PC-9 (cell line): Measurements from ENCODE around the gene LSM14A. TPM values are rescaled to one million over a fixed set of nuclear protein-coding genes. Genes with fewer than 3 reads are reported as not detected.
A peak's percentile ranks its signal among the peaks of the same experiment; 100 is the strongest.

Experiments used
- BruUV-seq: library from RNA; stranded (reverse); fragments of 400-500 nt; replicated peaks from 2 replicates; lab custom pipeline; 2021; lab: Mats Ljungman, UMichigan
- CTCF ChIA-PET: fragments of 300-600 bp; sonication (Branson Sonifier 250); formaldehyde crosslinking; loops from one replicate; lab custom pipeline; 2022; ENCODE audit warnings: antibody characterized with exemption; lab: Charles Lee
- POLR2A ChIA-PET: fragments of 300-600 bp; sonication (Branson Sonifier 250); formaldehyde crosslinking; loops from one replicate; lab custom pipeline; 2022; ENCODE audit warnings: antibody characterized with exemption; ENCODE audit not compliant: unreplicated experiment; lab: Charles Lee
- DNase-seq, 2 experiments: peaks; one replicate each; pipeline versions ENCODE4 v3.0.0 to v3.0.0-alpha.2; 2015 to 2022; ENCODE audit warnings: mixed read lengths in 1 of 2
- H2AFZ ChIP-seq: fragments of 200-600 bp; sonication (generic); 2 replicates; pipeline ENCODE4 v1.8.1; 2017; ENCODE audit warnings: antibody characterized with exemption
- H3F3A ChIP-seq: fragments of 200-600 bp; sonication (generic); 2 replicates; pipeline ENCODE4 v1.8.1; 2017; ENCODE audit warnings: antibody characterized with exemption, mild to moderate bottlenecking, low read depth; ENCODE audit not compliant: insufficient read depth
- H3K27ac ChIP-seq: fragments of 200-600 bp; sonication (generic); 2 replicates; pipeline ENCODE4 v1.6.1; 2016; ENCODE audit warnings: mixed run types
- H3K27me3 ChIP-seq: fragments of 200-600 bp; sonication (generic); 2 replicates; pipeline ENCODE4 v1.6.1; 2016; ENCODE audit warnings: low read depth, mixed run types; ENCODE audit not compliant: insufficient read depth
- H3K36me3 ChIP-seq: fragments of 200-600 bp; sonication (generic); 2 replicates; pipeline ENCODE4 v1.6.1; 2016; ENCODE audit warnings: low read depth, mixed run types
- H3K4me1 ChIP-seq: fragments of 200-600 bp; sonication (generic); replicated peaks from 2 replicates; pipeline ENCODE4 v1.6.1; 2016; ENCODE audit warnings: mixed run types; ENCODE audit not compliant: insufficient read depth
- H3K4me2 ChIP-seq: fragments of 200-600 bp; sonication (generic); 2 replicates; pipeline ENCODE4 v1.6.1; 2017; ENCODE audit warnings: mixed run types
- H3K4me3 ChIP-seq: fragments of 200-600 bp; sonication (generic); 2 replicates; pipeline ENCODE4 v1.6.1; 2016; ENCODE audit warnings: mixed run types
- H3K79me2 ChIP-seq: fragments of 200-600 bp; sonication (generic); 2 replicates; pipeline ENCODE4 v1.6.1; 2017; ENCODE audit warnings: low read depth, mixed run types
- H3K9me2 ChIP-seq: fragments of 200-600 bp; sonication (generic); 2 replicates; pipeline ENCODE4 v1.8.1; 2017; ENCODE audit warnings: mild to moderate bottlenecking; ENCODE audit not compliant: insufficient read depth
- H3K9me3 ChIP-seq: fragments of 200-600 bp; sonication (generic); 2 replicates; pipeline ENCODE4 v1.8.1; 2016; ENCODE audit warnings: low read depth; ENCODE audit not compliant: insufficient read depth
- H4K20me1 ChIP-seq: fragments of 200-600 bp; sonication (generic); 2 replicates; pipeline ENCODE4 v1.8.1; 2017; ENCODE audit not compliant: insufficient read depth
- CTCF ChIP-seq: fragments of 200-600 bp; sonication (generic); conservative IDR thresholded peaks from 2 replicates; pipeline ENCODE4 v1.6.1; 2017; ENCODE audit warnings: mixed run types, antibody characterized with exemption, mild to moderate bottlenecking, moderate library complexity
- EZH2 ChIP-seq: fragments of 200-600 bp; sonication (generic); IDR thresholded peaks from 2 replicates; pipeline ENCODE4 v1.8.0; 2017; ENCODE audit warnings: antibody characterized with exemption, low read depth
- intact Hi-C: fragments of 100-400 bp; cut with micrococcal nuclease; formaldehyde crosslinking; loops from one replicate; pipeline ENCODE4 v1.10.0; 2022; ENCODE audit not compliant: unreplicated experiment
- total RNA-seq: library from RNA; stranded (reverse); gene quantifications from 2 replicates; pipeline ENCODE4 v1.2.3, GENCODE V29; 2021

The LSM14A gene
- total RNA-seq, 1 experiment from 2014 or later, result 169 TPM

DNA sequence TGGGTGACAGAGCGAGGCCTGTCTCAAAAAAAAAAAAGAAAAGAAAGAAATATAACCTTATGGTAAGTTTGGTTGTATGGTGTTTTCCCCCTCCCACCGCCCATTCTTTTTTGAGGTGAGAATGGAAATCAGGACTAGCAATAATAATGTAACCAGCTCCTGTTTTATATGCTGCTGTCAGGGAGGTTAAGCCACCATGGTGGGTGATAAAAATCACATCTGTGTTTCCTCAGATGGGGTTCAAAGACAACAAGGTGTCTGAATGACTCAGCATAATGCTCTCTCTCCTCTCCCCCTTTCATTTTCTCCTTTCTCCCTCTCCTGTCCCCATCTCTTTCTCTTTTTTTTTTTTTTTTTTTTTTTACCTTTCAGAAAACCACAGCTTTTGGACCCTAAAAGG is 53.7 kb downstream of the LSM14A start:
- TF ChIP-seq CTCF (no peak), EZH2 (no peak)

GRCh38 chr19:34228347-34228746 is 56.0 kb downstream of the LSM14A start:
- H3K4me3 ChIP-seq, result no peak overlapping the region
- H3K27ac ChIP-seq, result no peak overlapping the region
- intact Hi-C loops, result no loop called here
- H4K20me1 ChIP-seq, result peaks cover 55% of the 10 kb centered on the region
- H3K79me2 ChIP-seq, result no peaks in the 10 kb centered on the region; the same call in 1 of the 2 replicates
- no peaks in the 10 kb centered on the region for H3K9me2 ChIP-seq
- ChIA-PET CTCF (interaction anchor here (0.5 kb wide), 1 partner anchor 9 kb away, joined by 3 read pairs; no protein-coding TSS in a partner anchor), POLR2A (interaction anchor here (1.0 kb wide), 1 partner anchor 38 kb away, joined by 3 read pairs; no protein-coding TSS in a partner anchor)
- no peak for DNase-seq
- H3K4me1 ChIP-seq, result peaks cover 32% of the 10 kb centered on the region
- peaks cover 41% of the 10 kb centered on the region for H3F3A ChIP-seq
- no peaks in the 10 kb centered on the region for H3K27me3 ChIP-seq
- H3K4me2 ChIP-seq, result no peak overlapping the region
- no peaks in the 10 kb centered on the region for H3K9me3 ChIP-seq
- H2AFZ ChIP-seq, result no peak overlapping the region
- peaks cover 51% of the 10 kb centered on the region for H3K36me3 ChIP-seq
- no TSS peak for BruUV-seq
- TF ChIP-seq CTCF, result no peak
- no peak for TF ChIP-seq EZH2

More for the DNA sequence above, 53.7 kb downstream of the LSM14A start:
- peaks cover 69% of the 10 kb centered on the region for H4K20me1 ChIP-seq
- ChIA-PET POLR2A (interaction anchor here (0.5 kb wide), 1 partner anchor 18 kb away, joined by 4 read pairs; no protein-coding TSS in a partner anchor), CTCF (interaction anchor here (0.6 to 1.2 kb wide), 2 partner anchors 125 to 191 kb away, joined by 3 to 4 read pairs; no protein-coding TSS in a partner anchor)
- no peak overlapping the region for H3K4me2 ChIP-seq
- DNase-seq, result no peak
- H3F3A ChIP-seq, result peaks cover 18% of the 10 kb centered on the region
- no peaks in the 10 kb centered on the region for H3K9me3 ChIP-seq
- peak overlapping the region; percentile 6; the same call in 1 of the 2 replicates for H3K27ac ChIP-seq
- no peaks in the 10 kb centered on the region for H3K27me3 ChIP-seq
- intact Hi-C loops, result no loop called here
- H3K4me3 ChIP-seq, result no peak overlapping the region
- H3K36me3 ChIP-seq, result peaks cover 72% of the 10 kb centered on the region
- peaks cover 19% of the 10 kb centered on the region for H3K4me1 ChIP-seq
- no TSS peak for BruUV-seq
- H2AFZ ChIP-seq, result no peak overlapping the region
- H3K79me2 ChIP-seq, result peaks cover 4% of the 10 kb centered on the region; the same call in 1 of the 2 replicates
- H3K9me2 ChIP-seq, result no peaks in the 10 kb centered on the region

- TF ChIP-seq EZH2 (no peak), CTCF (no peak)
- CTCF ChIA-PET, result no interaction called here
- H4K20me1 ChIP-seq, result peaks cover 52% of the 10 kb centered on the region
- H3K4me3 ChIP-seq, result no peak overlapping the region
- H3K4me1 ChIP-seq, result peaks cover 36% of the 10 kb centered on the region
- no peak for DNase-seq
- no peak overlapping the region for H3K27ac ChIP-seq
- H3F3A ChIP-seq, result peaks cover 45% of the 10 kb centered on the region
- peaks cover 47% of the 10 kb centered on the region for H3K36me3 ChIP-seq
- no peak overlapping the region for H3K4me2 ChIP-seq
- H3K9me3 ChIP-seq, result no peaks in the 10 kb centered on the region
- H3K9me2 ChIP-seq, result no peaks in the 10 kb centered on the region
- no peak overlapping the region for H2AFZ ChIP-seq
- POLR2A ChIA-PET, result no interaction called here
- H3K27me3 ChIP-seq, result no peaks in the 10 kb centered on the region
- H3K79me2 ChIP-seq, result no peaks in the 10 kb centered on the region; the same call in 1 of the 2 replicates
- no TSS peak for BruUV-seq
- intact Hi-C loops, result no loop called here
These were observed 56.5 kb downstream of the LSM14A start for GRCh38 chr19:34228762-34229161.
